K562 (cell line): ENCODE measurements around the gene NCAPD2. TPM values are rescaled to one million over a fixed set of nuclear protein-coding genes. Genes with fewer than 3 reads are reported as not detected.

Experiments used
- ATAC-seq: fragments of 200-7000 bp; cut with Tn5 transposase; 3 replicates; pipeline ENCODE4 v1.9.1; 2020; ENCODE audit warnings: moderate library complexity
- BruUV-seq: library from RNA; stranded (reverse); fragments of 400-500 nt; replicated peaks from 2 replicates; lab custom pipeline; 2021; lab: Mats Ljungman, UMichigan
- CTCF ChIA-PET: fragments of 300-600 bp; formaldehyde crosslinking; extraction: SDS; loops from one replicate; lab custom pipeline; 2021; ENCODE audit warnings: low intra/inter-chr PET ratio; lab: Yijun Ruan, JAX
- POLR2A ChIA-PET: fragments of 300-600, 350-650 bp; sonication (Branson Sonifier 250); formaldehyde crosslinking; extraction: SDS; loops from one replicate; lab custom pipeline; 2021; ENCODE audit warnings: antibody characterized with exemption, inconsistent platforms; lab: Yijun Ruan, JAX
- DNase-seq, 4 experiments: peaks; one replicate each; pipeline versions ENCODE4 v3.0.0 to v3.0.0-alpha.2; 2011 to 2018; ENCODE audit warnings: low spot score in 3 of 4, mixed read lengths in 3 of 4; ENCODE audit errors: extremely low read depth in 1 of 4
- FAIRE-seq: peaks from 2 replicates; lab custom pipeline; 2011; peaks lifted over from hg19 to GRCh38; lab: Jason Lieb, UNC
- H2AFZ ChIP-seq: 2 replicates; pipeline ENCODE4 v1.6.0; 2011; ENCODE audit warnings: low read depth, low read length, control low read depth, inconsistent platforms
- H3K27ac ChIP-seq: fragments of 200-600 bp; 3 replicates; pipeline ENCODE4 v1.8.0; 2011; ENCODE audit warnings: low read depth, mild to moderate bottlenecking, control low read depth, inconsistent platforms, low read length, moderate library complexity, mixed read lengths; ENCODE audit errors: extremely low read depth
- H3K27me3 ChIP-seq, 2 experiments: fragments of 300-600 bp in 1 of 2; 2 replicates in 1 of 2; 3 replicates in 1 of 2; pipeline versions ENCODE4 v1.6.0 to v1.8.0; 2011; ENCODE audit warnings: inconsistent platforms in 2 of 2, low read length in 2 of 2, mild to moderate bottlenecking in 1 of 2, mixed read lengths in 1 of 2, moderate library complexity in 1 of 2; ENCODE audit not compliant: control insufficient read depth in 2 of 2, insufficient read depth in 2 of 2
- H3K36me3 ChIP-seq: fragments of 300-600 bp; 3 replicates; pipeline ENCODE4 v1.8.0; 2011; ENCODE audit warnings: mild to moderate bottlenecking, low read length, inconsistent platforms; ENCODE audit not compliant: control insufficient read depth, insufficient read depth
- H3K4me1 ChIP-seq, 2 experiments: fragments of 200-600 bp in 1 of 2; replicated peaks in 1 of 2; 2 replicates in 1 of 2; 3 replicates in 1 of 2; pipeline versions ENCODE4 v1.5.1 to v1.8.0; 2011; ENCODE audit warnings: inconsistent platforms in 2 of 2, low read length in 2 of 2, mild to moderate bottlenecking in 1 of 2, mixed read lengths in 1 of 2, moderate library complexity in 1 of 2; ENCODE audit not compliant: control insufficient read depth in 2 of 2, insufficient read depth in 2 of 2
- H3K4me2 ChIP-seq: 2 replicates; pipeline ENCODE4 v1.6.1; 2011; ENCODE audit warnings: low read length, control low read depth, inconsistent platforms, mixed read lengths; ENCODE audit not compliant: insufficient read depth
- H3K4me3 ChIP-seq: fragments of 200-600 bp; sonication (generic), shearing (Covaris generic); 2 replicates; pipeline ENCODE4 v1.5.1; 2016; ENCODE audit warnings: control low read depth, inconsistent platforms
- H3K79me2 ChIP-seq: fragments of 200-600 bp; 3 replicates; pipeline ENCODE4 v1.8.0; 2011; ENCODE audit warnings: low read length, inconsistent platforms; ENCODE audit not compliant: control insufficient read depth, insufficient read depth
- H3K9ac ChIP-seq, 2 experiments: 2 replicates each; pipeline versions ENCODE4 v1.6.0 to v1.6.1; 2011; ENCODE audit warnings: low read depth in 2 of 2, low read length in 2 of 2, control low read depth in 1 of 2, inconsistent platforms in 1 of 2, mild to moderate bottlenecking in 1 of 2, mixed read lengths in 1 of 2; ENCODE audit not compliant: insufficient read depth in 1 of 2
- H3K9me1 ChIP-seq: one replicate; pipeline ENCODE4 v1.6.0; 2011; ENCODE audit warnings: inconsistent platforms, mild to moderate bottlenecking, low read length, moderate library complexity; ENCODE audit not compliant: control insufficient read depth, insufficient read depth
- H3K9me3 ChIP-seq: replicated peaks from 2 replicates; pipeline ENCODE4 v1.5.1; 2011; ENCODE audit warnings: low read depth, low read length, inconsistent platforms; ENCODE audit not compliant: control insufficient read depth, insufficient read depth
- H4K20me1 ChIP-seq: replicated peaks from 2 replicates; pipeline ENCODE4 v1.6.1; 2011; ENCODE audit warnings: low read length, inconsistent platforms, mixed read lengths; ENCODE audit not compliant: control insufficient read depth, insufficient read depth
- AFF1 ChIP-seq, 2 experiments: fragments of 450-650 bp; IDR thresholded peaks; 2 replicates each; pipeline ENCODE4 v1.6.1; 2018; ENCODE audit warnings: mild to moderate bottlenecking in 2 of 2, low read depth in 1 of 2; ENCODE audit not compliant: partially characterized antibody in 2 of 2
- CTCF ChIP-seq, 3 experiments: IDR thresholded peaks in 2 of 3; conservative IDR thresholded peaks in 1 of 3; 2 replicates each; pipeline ENCODE4 v1.5.1; 2011 to 2012; ENCODE audit warnings: low read length in 3 of 3, mild to moderate bottlenecking in 3 of 3, control low read depth in 2 of 3, improper control_type of control experiment in 1 of 3, inconsistent platforms in 1 of 3, low read depth in 1 of 3, mixed read lengths in 1 of 3, moderate library complexity in 1 of 3; ENCODE audit not compliant: insufficient read depth in 2 of 3
- MCM2 ChIP-seq: fragments of 450-650 bp; IDR thresholded peaks from 2 replicates; pipeline ENCODE4 v1.6.1; 2017; ENCODE audit warnings: low read depth, mild to moderate bottlenecking
- NR0B1 ChIP-seq: fragments of 450-650 bp; IDR thresholded peaks from one replicate; pipeline ENCODE4 v1.6.1; 2018; ENCODE audit warnings: mild to moderate bottlenecking, moderate library complexity; ENCODE audit not compliant: partially characterized antibody
- SREBF1 ChIP-seq: fragments of 150-350 bp; IDR thresholded peaks from 2 replicates; pipeline ENCODE4 v1.6.1; 2014; ENCODE audit warnings: antibody characterized with exemption, low read depth, low read length, borderline replicate concordance
- TAF15 ChIP-seq: fragments of 200-400 bp; formaldehyde crosslinking; IDR thresholded peaks from 2 replicates; pipeline ENCODE4 v1.6.1; 2017; ENCODE audit warnings: mild to moderate bottlenecking, low read depth, low read length, moderate library complexity
- ZBTB12 ChIP-seq: fragments of 250-450 bp; sonication (Bioruptor Pico); IDR thresholded peaks from 2 replicates; pipeline ENCODE4 v1.4.0; 2020
- ZBTB8A ChIP-seq: fragments of 450-650 bp; IDR thresholded peaks from 2 replicates; pipeline ENCODE4 v1.6.1; 2018; ENCODE audit warnings: mild to moderate bottlenecking, moderate library complexity; ENCODE audit not compliant: partially characterized antibody
- ZFP91 ChIP-seq: sonication (generic); formaldehyde crosslinking; IDR thresholded peaks from 2 replicates; pipeline ENCODE4 v1.8.0; 2022; ENCODE audit warnings: mild to moderate bottlenecking, missing genetic modification reagents
- ZNF174 ChIP-seq: fragments of 250-450 bp; sonication (Bioruptor Pico); IDR thresholded peaks from 2 replicates; pipeline ENCODE4 v1.4.0; 2020; ENCODE audit warnings: mild to moderate bottlenecking
- WGBS: fragments of 100-300 bp; shearing (Covaris generic); methylation state at CpG from one replicate; pipeline ENCODE4 v1.1.6; 2016; ENCODE audit warnings: low coverage, mixed read lengths; ENCODE audit not compliant: insufficient coverage; ENCODE audit errors: missing lambda C conversion rate; 5-methylcytosine and 5-hydroxymethylcytosine counted together
- in situ Hi-C: fragments of 300-500 bp; cut with MboI; formaldehyde crosslinking; loops from 4 replicates; pipeline ENCODE4 v1.15.0; 2018; ENCODE audit warnings: inconsistent platforms, mixed read lengths
- intact Hi-C: fragments of 100-400 bp; cut with micrococcal nuclease; formaldehyde crosslinking; loops from 2 replicates; pipeline ENCODE4 v1.14.2; 2022
- polyA plus RNA-seq, 8 experiments: library from polyadenylated mRNA; depleted of rRNA in 4 of 8; stranded (reverse) in 5 of 8; unstranded in 3 of 8; fragments of >200 nt; fragmentation: Nextera tagmentation in 2 of 8; fragmentation: Illumina TruSeq in 1 of 8; extraction: Ambion mirVana in 2 of 8; extraction: Trizol in 1 of 8; gene quantifications; 2 replicates each; pipeline versions ENCODE4 v1.2.1 to v1.2.3, GENCODE V29; 2011 to 2014; ENCODE audit warnings: inconsistent platforms in 1 of 8, missing spikeins in 1 of 8
- total RNA-seq, 7 experiments: library from RNA; depleted of rRNA in 6 of 7; stranded (reverse); fragments of >200 nt in 6 of 7; fragmentation: Illumina TruSeq in 2 of 7; extraction: Trizol in 2 of 7; gene quantifications; 2 replicates each; pipeline versions ENCODE4 v1.2.1 to v1.2.3, GENCODE V29; 2011 to 2021; ENCODE audit warnings: low replicate concordance in 1 of 7
- TF ChIP-seq, protein P1 (sequence below): fragments of 250-450 bp; sonication (Bioruptor Pico); IDR thresholded peaks from 2 replicates; pipeline ENCODE4 v1.8.0; 2021; ENCODE audit warnings: borderline replicate concordance, mild to moderate bottlenecking, moderate library complexity; ENCODE audit not compliant: poor library complexity, severe bottlenecking

The NCAPD2 gene
- total and polyA plus RNA-seq, 9 of the 15 experiments (the other 6 are each of a cell fraction or from before 2014, with no cell fraction given): 16.9 to 93.7 (median 68.3) TPM

DNA sequence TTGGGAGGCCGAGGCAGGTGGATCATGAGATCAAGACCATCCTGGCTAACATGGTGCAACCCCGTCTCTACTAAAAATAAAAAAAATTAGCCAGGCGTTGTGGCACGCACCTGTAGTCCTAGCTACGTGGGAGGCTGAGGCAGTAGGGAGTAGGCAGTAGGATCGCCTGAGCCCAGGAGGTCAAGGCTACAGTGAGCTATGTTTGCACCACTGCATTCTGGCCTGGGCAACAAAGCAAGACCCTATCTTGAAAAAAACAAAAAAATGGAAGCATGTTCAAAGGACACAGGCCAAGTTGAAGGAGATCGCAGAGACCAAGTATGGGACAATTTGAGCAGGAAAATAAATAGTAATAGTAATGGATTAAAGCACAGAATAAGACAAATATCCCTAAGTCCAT lies 14.2 kb downstream of the NCAPD2 start:
- Histone ChIP-seq H3K9ac (no peak overlapping the region), H3K4me3 (no peak overlapping the region), H2AFZ (no peak overlapping the region), H3K9me1 (no peaks in the 10 kb centered on the region), H3K9me3 (no peaks in the 10 kb centered on the region), H3K4me2 (no peak overlapping the region), H3K79me2 (peaks cover 6% of the 10 kb centered on the region; the same call in 2 of the 3 replicates), H3K36me3 (peaks cover 52% of the 10 kb centered on the region), H4K20me1 (no peaks in the 10 kb centered on the region), H3K4me1 (no peaks in the 10 kb centered on the region; a peak in 1 of 5 replicates), H3K27me3 (no peaks in the 10 kb centered on the region), H3K27ac (no peak overlapping the region)
- CTCF ChIA-PET: no interaction called here
- ATAC-seq: no peak
- 86% methylated on average over 6 of the region's 7 CpGs for WGBS
- no peak for FAIRE-seq
- intact Hi-C loops: no loop called here
- DNase-seq: no peak
- in situ Hi-C loops: no loop called here
- POLR2A ChIA-PET: no interaction called here
- BruUV-seq: no TSS peak
- TF ChIP-seq SREBF1 (no peak), AFF1 (IDR thresholded peaks at IDR 0.05; ENCODE audit: low read depth in 1 of 2, partially characterized antibody in 2 of 2) (no peak), ZNF174 (CRISPR knock-in tag) (no peak), ZBTB8A (no peak), CTCF (IDR thresholded peaks at IDR 0.05 in 2 of 3, conservative IDR thresholded peaks at IDR 0.05 in 1 of 3; ENCODE audit: insufficient read depth in 2 of 3, low read depth in 1 of 3, low read length in 3 of 3) (no peak), TAF15 (no peak), NR0B1 (no peak), ZFP91 (CRISPR knock-in tag) (no peak), MCM2 (no peak), ZBTB12 (CRISPR knock-in tag) (no peak)
- TF ChIP-seq, protein P1, sequence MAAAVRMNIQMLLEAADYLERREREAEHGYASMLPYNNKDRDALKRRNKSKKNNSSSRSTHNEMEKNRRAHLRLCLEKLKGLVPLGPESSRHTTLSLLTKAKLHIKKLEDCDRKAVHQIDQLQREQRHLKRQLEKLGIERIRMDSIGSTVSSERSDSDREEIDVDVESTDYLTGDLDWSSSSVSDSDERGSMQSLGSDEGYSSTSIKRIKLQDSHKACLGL: no peak
